Activated T-helper 1 cell treated with Interleukin-2 at 50 U/mL for 16 hours (primary cell): ENCODE results near the gene SLC9C2.
"Not testable (repeated sequence)": the region's sequence is repeated elsewhere in the genome, so short reads cannot be mapped to it uniquely, and the experiment has no call there.

Source experiments
- DNase-seq: peaks from one replicate; pipeline ENCODE4 v3.0.0-alpha.2; 2020; ENCODE audit warnings: low read depth

SLC9C2 gene

GRCh38 chr1:173581383-173582079 lies 21.3 kb downstream of the SLC9C2 start:
- no peak for DNase-seq

- DNase-seq: no peak
Observed at GRCh38 chr1:173580658-173581057, 22.2 kb downstream of the SLC9C2 start.

GRCh38 chr1:173580071-173580470 lies 22.8 kb downstream of the SLC9C2 start:
- DNase-seq: no peak

GRCh38 chr1:173573596-173573995 lies 29.3 kb downstream of the SLC9C2 start:
- DNase-seq: no peak

- DNase-seq: no peak
Observed at GRCh38 chr1:173572201-173572873, 30.5 kb downstream of the SLC9C2 start.

- no peak for DNase-seq
Observed at GRCh38 chr1:173570370-173571007, 32.4 kb downstream of the SLC9C2 start.

GRCh38 chr1:173568483-173568882 lies 34.4 kb downstream of the SLC9C2 start:
- DNase-seq: no peak

GRCh38 chr1:173563846-173564245 lies 39.0 kb downstream of the SLC9C2 start:
- not testable (repeated sequence) for DNase-seq

GRCh38 chr1:173562813-173563212 lies 40.1 kb downstream of the SLC9C2 start:
- no peak for DNase-seq

- DNase-seq: no peak
Observed at GRCh38 chr1:173561263-173561662, 41.6 kb downstream of the SLC9C2 start.

- DNase-seq: no peak
Observed at GRCh38 chr1:173560285-173560880, 42.5 kb downstream of the SLC9C2 start.

GRCh38 chr1:173555651-173556305 lies 47.1 kb downstream of the SLC9C2 start:
- DNase-seq: no peak

- no peak for DNase-seq
Observed at GRCh38 chr1:173554541-173555250, 48.2 kb downstream of the SLC9C2 start.

- DNase-seq: no peak
Observed at GRCh38 chr1:173554089-173554488, 48.8 kb downstream of the SLC9C2 start.

- no peak for DNase-seq
Observed at GRCh38 chr1:173553312-173553711, 49.6 kb downstream of the SLC9C2 start.

- no peak for DNase-seq
Observed at GRCh38 chr1:173551699-173552098, 51.2 kb downstream of the SLC9C2 start.

- DNase-seq: no peak
Observed at GRCh38 chr1:173549813-173550212, 53.1 kb downstream of the SLC9C2 start.

- DNase-seq: no peak
Observed at GRCh38 chr1:173545688-173546087, 57.2 kb downstream of the SLC9C2 start.

- no peak for DNase-seq
Observed at GRCh38 chr1:173536223-173536622, 66.6 kb downstream of the SLC9C2 start.

- no peak for DNase-seq
Observed at GRCh38 chr1:173532237-173532636, 70.6 kb downstream of the SLC9C2 start.

- DNase-seq: no peak
Observed at GRCh38 chr1:173530795-173531693, 71.8 kb downstream of the SLC9C2 start.
